Measurements from ENCODE around the gene CFB. TPM values are rescaled to one million over a fixed set of nuclear protein-coding genes. Genes with fewer than 3 reads are reported as not detected.

Gene CFB
- total RNA-seq, 1 experiment from 2014 or later, result 0.31 TPM

DNA sequence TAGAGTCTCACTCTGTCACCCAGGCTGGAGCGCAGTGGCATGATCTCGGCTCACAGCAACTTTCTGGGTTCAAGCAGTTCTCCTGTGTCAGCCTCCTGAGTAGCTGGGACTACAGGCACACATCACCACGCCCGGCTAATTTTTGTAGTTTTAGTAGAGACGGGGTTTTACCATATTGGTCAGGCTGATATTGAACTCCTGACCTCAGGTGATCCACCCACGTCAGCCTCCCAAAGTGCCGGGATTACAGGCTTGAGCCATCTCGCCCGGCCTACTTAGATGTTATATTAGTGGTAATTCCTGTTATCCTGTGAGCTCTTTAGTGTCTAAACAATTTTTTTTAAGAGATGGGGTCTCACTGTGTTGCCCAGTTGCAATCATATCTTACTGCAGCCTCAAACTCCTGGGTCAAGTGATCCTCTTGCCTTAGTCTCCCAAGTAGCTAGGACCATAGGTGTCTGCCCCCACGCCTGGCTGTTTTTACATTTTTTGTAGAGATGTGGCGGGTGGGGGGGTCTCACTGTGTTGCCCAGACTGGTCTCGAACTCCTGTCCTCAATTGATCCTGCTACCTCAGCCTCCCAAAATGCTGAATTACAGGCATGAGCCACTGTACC is 32.0 kb downstream of the CFB start:
- Histone ChIP-seq H2AFZ (ENCODE audit: low read length) (no peak overlapping the region), H3K4ac (ENCODE audit: low read depth, low read length) (no peak overlapping the region), H4K20me1 (ENCODE audit: control insufficient read depth, insufficient read depth, insufficient read length) (no peaks in the 10 kb centered on the region), H2BK15ac (ENCODE audit: low read depth, low read length) (no peak overlapping the region), H4K91ac (ENCODE audit: insufficient read length, low read depth, low read length) (no peak overlapping the region), H3K79me2 (ENCODE audit: insufficient read depth, low read length) (no peaks in the 10 kb centered on the region), H2BK120ac (ENCODE audit: low read depth, low read length, poor library complexity, severe bottlenecking) (no peak overlapping the region), H3K27me3 (ENCODE audit: insufficient read depth, low read length) (no peaks in the 10 kb centered on the region), H3K14ac (ENCODE audit: insufficient read depth, low read length) (no peak overlapping the region), H3T11ph (ENCODE audit: low read length) (no peak overlapping the region), H3K9ac (ENCODE audit: extremely low read depth, insufficient read length, low read length) (no peak overlapping the region), H4K8ac (replicated peaks; ENCODE audit: insufficient read length, low read depth, low read length) (no peak overlapping the region), H2AK5ac (ENCODE audit: insufficient read length, low read length) (no peak overlapping the region), H3K27ac (ENCODE audit: insufficient read length, low read depth, low read length) (no peak overlapping the region), H3K18ac (ENCODE audit: insufficient read length, low read depth, low read length) (no peak overlapping the region), H4K5ac (ENCODE audit: insufficient read length, low read depth, low read length) (no peak overlapping the region), H3K79me1 (ENCODE audit: insufficient read depth, low read depth, low read length, poor library complexity, severe bottlenecking) (no peaks in the 10 kb centered on the region), H3K4me2 (ENCODE audit: insufficient read depth, insufficient read length, low read length) (no peak overlapping the region), H3K56ac (ENCODE audit: insufficient read length, low read depth, low read length) (no peak overlapping the region), H2BK12ac (ENCODE audit: insufficient read length, low read depth, low read length) (no peak overlapping the region), H3K23ac (ENCODE audit: insufficient read length, low read depth, low read length) (no peak overlapping the region), H3K4me1 (ENCODE audit: insufficient read depth, low read length) (peaks cover 1% of the 10 kb centered on the region; the same call in 1 of the 2 replicates), H2BK20ac (ENCODE audit: low read depth, low read length, poor library complexity, severe bottlenecking) (no peak overlapping the region), H3K23me2 (ENCODE audit: insufficient read length, low read depth, low read length, poor library complexity, severe bottlenecking) (peaks cover 2% of the 10 kb centered on the region), H3K9me3 (ENCODE audit: control insufficient read depth, low read depth, low read length) (no peaks in the 10 kb centered on the region), H2BK5ac (ENCODE audit: insufficient read length, low read length) (no peak overlapping the region)
- TF ChIP-seq, protein P1, sequence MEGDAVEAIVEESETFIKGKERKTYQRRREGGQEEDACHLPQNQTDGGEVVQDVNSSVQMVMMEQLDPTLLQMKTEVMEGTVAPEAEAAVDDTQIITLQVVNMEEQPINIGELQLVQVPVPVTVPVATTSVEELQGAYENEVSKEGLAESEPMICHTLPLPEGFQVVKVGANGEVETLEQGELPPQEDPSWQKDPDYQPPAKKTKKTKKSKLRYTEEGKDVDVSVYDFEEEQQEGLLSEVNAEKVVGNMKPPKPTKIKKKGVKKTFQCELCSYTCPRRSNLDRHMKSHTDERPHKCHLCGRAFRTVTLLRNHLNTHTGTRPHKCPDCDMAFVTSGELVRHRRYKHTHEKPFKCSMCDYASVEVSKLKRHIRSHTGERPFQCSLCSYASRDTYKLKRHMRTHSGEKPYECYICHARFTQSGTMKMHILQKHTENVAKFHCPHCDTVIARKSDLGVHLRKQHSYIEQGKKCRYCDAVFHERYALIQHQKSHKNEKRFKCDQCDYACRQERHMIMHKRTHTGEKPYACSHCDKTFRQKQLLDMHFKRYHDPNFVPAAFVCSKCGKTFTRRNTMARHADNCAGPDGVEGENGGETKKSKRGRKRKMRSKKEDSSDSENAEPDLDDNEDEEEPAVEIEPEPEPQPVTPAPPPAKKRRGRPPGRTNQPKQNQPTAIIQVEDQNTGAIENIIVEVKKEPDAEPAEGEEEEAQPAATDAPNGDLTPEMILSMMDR (conservative IDR thresholded peaks at IDR 0.05), result no peak
- H3K9me3 Mint-ChIP-seq, result peaks cover 6 to 13% of the 10 kb centered on the region in 2 experiments
- WGBS (ENCODE audit: extremely low coverage, insufficient read length, low lambda C conversion rate), result no CpG with 5 or more reads among the region's 12 CpGs
- H3K4me3 Mint-ChIP-seq, result no peak overlapping the region
- no peak for DNase-seq
- peaks cover 5 to 7% of the 10 kb centered on the region in 2 experiments for H3K4me1 Mint-ChIP-seq
- H3K27ac Mint-ChIP-seq, result no peak overlapping the region
- H3K27me3 Mint-ChIP-seq (ENCODE audit: low read depth), result no peaks in the 10 kb centered on the region
- H3K36me3 Mint-ChIP-seq (ENCODE audit: insufficient read depth in 1 of 3, low read depth in 3 of 3), result peaks cover 13 to 36% (median 27%) of the 10 kb centered on the region in 3 experiments
